ENCODE results near the gene CENPV.
"Not testable (repeated sequence)": the region's sequence is repeated elsewhere in the genome, so short reads cannot be mapped to it uniquely, and the experiment has no call there.

CENPV gene

DNA sequence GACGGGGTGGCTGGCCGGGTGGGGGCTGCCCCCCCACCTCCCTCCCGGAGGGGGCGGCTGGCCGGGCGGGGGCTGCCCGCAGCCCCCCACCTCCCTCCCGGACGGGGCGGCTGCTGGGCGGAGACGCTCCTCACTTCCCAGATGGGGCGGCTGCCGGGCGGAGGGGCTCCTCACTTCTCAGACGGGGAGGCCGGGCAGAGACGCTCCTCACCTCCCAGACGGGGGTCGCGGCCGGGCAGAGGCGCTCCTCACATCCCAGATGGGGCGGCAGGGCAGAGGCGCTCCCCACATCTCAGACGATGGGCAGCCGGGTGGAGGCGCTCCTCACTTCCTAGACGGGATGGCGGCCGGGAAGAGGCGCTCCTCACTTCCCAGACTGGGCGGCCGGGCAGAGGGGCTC is 41.2 kb downstream of the CENPV start:
- not testable (repeated sequence) for DNase-seq (ENCODE audit: low read depth)

DNA sequence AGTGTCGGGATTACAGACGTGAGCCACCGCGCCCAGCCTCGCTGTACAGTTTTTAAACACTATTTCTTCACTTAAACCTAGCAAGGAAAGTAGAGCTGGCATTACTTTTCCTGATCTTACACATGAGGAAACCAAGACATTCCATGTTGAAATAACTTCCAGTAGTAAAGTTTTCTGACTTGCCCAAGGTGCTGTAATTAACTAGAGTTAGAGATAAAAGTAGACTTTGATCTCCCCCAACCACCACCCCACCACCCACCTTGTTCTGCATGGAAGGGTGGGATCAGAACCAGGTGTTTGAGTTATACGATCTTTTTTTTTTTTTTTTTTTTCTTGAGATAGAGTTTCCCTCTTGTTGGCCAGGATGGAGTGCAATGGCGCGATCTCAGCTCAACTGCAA is 47.1 kb downstream of the CENPV start:
- DNase-seq (ENCODE audit: low read depth): no peak

DNA sequence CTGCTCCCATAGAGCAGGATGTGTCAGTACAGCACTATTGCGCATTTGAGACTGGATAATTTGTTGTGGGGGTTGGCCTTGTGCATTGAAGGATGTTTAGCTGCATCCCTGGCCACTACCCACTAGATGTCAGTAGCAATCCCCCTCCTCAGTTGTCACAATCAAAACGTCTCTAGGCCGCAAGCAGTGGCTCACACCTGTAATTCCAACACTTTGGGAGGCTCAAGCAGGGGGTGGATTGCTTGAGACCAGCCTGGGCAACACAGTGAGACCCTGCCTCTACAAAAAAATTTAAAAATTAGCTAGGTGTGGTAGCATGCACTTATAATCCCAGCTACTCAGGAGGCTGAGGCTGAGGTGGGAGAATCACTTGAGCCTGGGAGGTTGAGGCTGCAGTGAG is 48.4 kb downstream of the CENPV start:
- no peak for DNase-seq (ENCODE audit: low read depth)

DNA sequence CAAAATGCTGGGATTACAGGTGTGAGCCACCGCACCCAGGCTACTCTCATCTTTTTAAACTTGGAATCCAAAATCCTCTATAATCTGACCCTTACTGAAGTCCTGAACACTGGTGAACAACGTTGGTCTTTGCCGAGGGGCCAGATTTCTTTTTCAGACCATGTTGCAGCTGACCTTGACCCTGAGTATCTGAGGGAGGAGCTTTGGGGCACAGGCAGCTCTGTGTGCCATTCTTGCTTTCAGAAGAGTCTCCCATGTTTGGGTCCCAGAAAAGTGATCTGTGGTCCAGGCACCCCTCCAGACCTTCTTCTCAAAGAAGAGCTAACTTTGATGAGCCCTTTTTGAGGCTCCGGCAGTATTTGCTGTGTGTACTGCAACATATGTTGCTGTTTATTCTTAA is 50.4 kb downstream of the CENPV start:
- DNase-seq (ENCODE audit: low read depth): no peak

DNA sequence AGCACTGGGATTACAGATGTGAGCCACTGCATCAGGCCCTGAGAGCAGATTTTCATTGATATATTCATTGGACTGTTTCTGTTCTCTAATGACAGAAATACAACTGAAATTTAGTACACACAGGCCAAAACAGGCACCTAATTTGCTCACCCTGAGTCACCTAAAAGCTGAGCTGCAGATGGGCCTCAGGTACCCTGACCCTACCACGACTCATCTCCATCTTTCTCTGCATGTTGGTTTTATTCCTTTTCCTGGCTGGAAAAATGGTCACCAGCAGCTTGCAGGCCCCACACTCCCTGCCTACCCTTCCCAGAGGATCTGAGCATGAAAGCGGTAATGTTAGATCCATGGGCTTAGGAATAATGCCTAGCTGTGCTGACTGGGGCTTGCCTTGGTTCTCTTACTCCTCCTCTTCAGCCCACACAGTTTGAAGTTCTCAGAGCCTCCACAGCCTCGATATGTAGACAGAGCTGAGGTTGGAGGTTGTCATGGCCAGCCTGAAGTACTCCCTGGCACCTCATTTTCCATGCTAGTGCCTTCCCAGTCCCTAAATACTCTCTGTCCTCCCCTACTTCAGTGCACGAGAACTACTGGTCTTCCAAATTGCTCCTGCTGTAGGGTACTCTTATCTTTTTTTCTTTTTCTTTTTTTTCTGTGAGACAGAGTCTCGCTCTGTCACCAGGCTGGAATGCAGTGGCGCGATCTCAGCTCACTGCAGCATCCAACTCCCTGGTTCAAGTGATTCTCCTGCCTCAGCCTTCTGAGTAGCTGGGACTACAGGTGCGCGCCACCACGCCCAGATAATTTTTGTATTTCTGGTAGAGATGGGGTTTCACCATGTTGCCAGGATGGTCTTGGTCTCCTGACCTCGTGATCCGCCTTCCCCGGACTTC is 51.1 kb downstream of the CENPV start:
- no peak for DNase-seq (ENCODE audit: low read depth)

GRCh38 chr17:16300554-16300953 is 52.7 kb downstream of the CENPV start:
- no peak for DNase-seq (ENCODE audit: low read depth)

- no peak for DNase-seq (ENCODE audit: low read depth)
Measured at GRCh38 chr17:16298140-16298662, 55.1 kb downstream of the CENPV start.

GRCh38 chr17:16297367-16298139 is 55.7 kb downstream of the CENPV start:
- no peak for DNase-seq (ENCODE audit: low read depth)

- DNase-seq (ENCODE audit: low read depth): not testable (repeated sequence)
Measured at GRCh38 chr17:16296072-16296471, 57.2 kb downstream of the CENPV start.

- DNase-seq (ENCODE audit: low read depth): no peak
Measured at GRCh38 chr17:16294560-16294959, 58.7 kb downstream of the CENPV start.

DNA sequence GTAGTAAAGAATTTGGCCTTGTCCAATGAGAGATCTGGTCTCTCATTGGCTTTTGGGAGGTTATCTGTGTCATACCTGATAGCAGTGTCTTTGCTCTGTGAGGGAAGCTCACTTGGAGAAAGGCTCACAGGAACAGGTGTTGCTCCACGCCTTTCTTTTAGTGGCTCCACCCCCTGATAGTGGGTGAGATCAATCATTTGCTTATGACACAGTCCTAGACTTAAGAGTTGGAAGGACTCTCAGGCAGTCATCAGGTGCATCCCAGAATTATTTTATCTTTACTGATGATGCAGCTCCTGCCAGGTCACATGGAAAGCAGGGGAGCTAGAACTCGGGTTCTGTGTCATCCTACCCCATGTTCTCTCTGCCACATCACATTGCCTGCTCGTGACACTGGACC is 59.3 kb downstream of the CENPV start:
- DNase-seq (ENCODE audit: low read depth): no peak
